Measurements from ENCODE around the gene SPO11.

GRCh38 chr20:57322476-57322875, 7.1 kb upstream of the SPO11 start:
- TF ChIP-seq POLR2A (IDR thresholded peaks at IDR 0.05) (no peak), CTCF (IDR thresholded peaks at IDR 0.05) (no peak)
